ENCODE results near the gene FBXW11.
A peak's percentile ranks its signal among the peaks of the same experiment; 100 is the strongest.

Gene FBXW11

DNA sequence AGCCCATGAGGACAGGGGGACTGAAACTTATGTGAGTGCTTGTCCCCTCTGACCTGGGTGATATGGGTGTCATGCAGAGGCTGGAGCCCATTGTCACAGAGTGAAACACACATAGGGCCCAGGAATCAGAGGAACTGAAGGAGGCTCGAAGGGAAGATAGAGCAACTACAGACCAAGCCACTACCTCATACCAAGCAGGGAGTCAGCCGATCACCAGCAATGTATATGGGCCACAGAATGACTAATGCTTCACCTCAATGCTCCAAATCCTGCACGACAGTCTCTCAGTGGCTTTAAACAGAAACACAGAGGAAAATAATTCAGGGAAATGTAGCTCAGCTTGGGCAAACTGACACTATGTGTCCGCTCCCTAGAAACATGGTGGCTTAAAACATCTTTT, 8.9 kb upstream of the FBXW11 start:
- Histone ChIP-seq H3K27ac (ENCODE audit: low read length) (no peak overlapping the region), H4K20me1 (ENCODE audit: insufficient read depth, low read length) (no peaks in the 10 kb centered on the region), H3K36me3 (replicated peaks; ENCODE audit: low read depth, low read length) (no peaks in the 10 kb centered on the region), H3K9ac (ENCODE audit: low read length) (no peak overlapping the region), H3K79me2 (ENCODE audit: low read length) (no peaks in the 10 kb centered on the region), H3K27me3 (ENCODE audit: low read depth, low read length) (no peaks in the 10 kb centered on the region), H3K9me3 (ENCODE audit: insufficient read depth, low read length) (no peaks in the 10 kb centered on the region), H3K4me1 (ENCODE audit: low read length) (no peaks in the 10 kb centered on the region), H3K4me2 (ENCODE audit: low read length) (no peak overlapping the region), H3K4me3 (ENCODE audit: low read length) (no peak overlapping the region), H2AFZ (ENCODE audit: low read depth, low read length) (no peak overlapping the region)
- TF ChIP-seq EZH2phosphoT487 (IDR thresholded peaks at IDR 0.05; ENCODE audit: low read depth) = no peak
- TF ChIP-seq, protein P1, sequence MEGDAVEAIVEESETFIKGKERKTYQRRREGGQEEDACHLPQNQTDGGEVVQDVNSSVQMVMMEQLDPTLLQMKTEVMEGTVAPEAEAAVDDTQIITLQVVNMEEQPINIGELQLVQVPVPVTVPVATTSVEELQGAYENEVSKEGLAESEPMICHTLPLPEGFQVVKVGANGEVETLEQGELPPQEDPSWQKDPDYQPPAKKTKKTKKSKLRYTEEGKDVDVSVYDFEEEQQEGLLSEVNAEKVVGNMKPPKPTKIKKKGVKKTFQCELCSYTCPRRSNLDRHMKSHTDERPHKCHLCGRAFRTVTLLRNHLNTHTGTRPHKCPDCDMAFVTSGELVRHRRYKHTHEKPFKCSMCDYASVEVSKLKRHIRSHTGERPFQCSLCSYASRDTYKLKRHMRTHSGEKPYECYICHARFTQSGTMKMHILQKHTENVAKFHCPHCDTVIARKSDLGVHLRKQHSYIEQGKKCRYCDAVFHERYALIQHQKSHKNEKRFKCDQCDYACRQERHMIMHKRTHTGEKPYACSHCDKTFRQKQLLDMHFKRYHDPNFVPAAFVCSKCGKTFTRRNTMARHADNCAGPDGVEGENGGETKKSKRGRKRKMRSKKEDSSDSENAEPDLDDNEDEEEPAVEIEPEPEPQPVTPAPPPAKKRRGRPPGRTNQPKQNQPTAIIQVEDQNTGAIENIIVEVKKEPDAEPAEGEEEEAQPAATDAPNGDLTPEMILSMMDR (IDR thresholded peaks at IDR 0.05; ENCODE audit: low read depth, low read length) = no peak

GRCh38 chr5:172010278-172010677, 3.8 kb upstream of the FBXW11 start:
- no peak for TF ChIP-seq EZH2phosphoT487 (IDR thresholded peaks at IDR 0.05; ENCODE audit: low read depth)
- TF ChIP-seq, protein P1 (IDR thresholded peaks at IDR 0.05; ENCODE audit: low read depth, low read length) = peak; percentile 36; the same call in 1 of the 2 replicates
- H2AFZ ChIP-seq (ENCODE audit: low read depth, low read length) = no peak overlapping the region
- no peaks in the 10 kb centered on the region for H3K27me3 ChIP-seq (ENCODE audit: low read depth, low read length)
- peaks cover 4% of the 10 kb centered on the region; the same call in 1 of the 2 replicates for H3K4me1 ChIP-seq (ENCODE audit: low read length)
- H3K4me3 ChIP-seq (ENCODE audit: low read length) = no peak overlapping the region
- no peak overlapping the region for H3K4me2 ChIP-seq (ENCODE audit: low read length)
- no peaks in the 10 kb centered on the region for H4K20me1 ChIP-seq (ENCODE audit: insufficient read depth, low read length)
- H3K9ac ChIP-seq (ENCODE audit: low read length) = no peak overlapping the region
- peaks cover 21% of the 10 kb centered on the region for H3K79me2 ChIP-seq (ENCODE audit: low read length)
- H3K9me3 ChIP-seq (ENCODE audit: insufficient read depth, low read length) = no peaks in the 10 kb centered on the region
- H3K36me3 ChIP-seq (replicated peaks; ENCODE audit: low read depth, low read length) = no peaks in the 10 kb centered on the region
- no peak overlapping the region for H3K27ac ChIP-seq (ENCODE audit: low read length)

DNA sequence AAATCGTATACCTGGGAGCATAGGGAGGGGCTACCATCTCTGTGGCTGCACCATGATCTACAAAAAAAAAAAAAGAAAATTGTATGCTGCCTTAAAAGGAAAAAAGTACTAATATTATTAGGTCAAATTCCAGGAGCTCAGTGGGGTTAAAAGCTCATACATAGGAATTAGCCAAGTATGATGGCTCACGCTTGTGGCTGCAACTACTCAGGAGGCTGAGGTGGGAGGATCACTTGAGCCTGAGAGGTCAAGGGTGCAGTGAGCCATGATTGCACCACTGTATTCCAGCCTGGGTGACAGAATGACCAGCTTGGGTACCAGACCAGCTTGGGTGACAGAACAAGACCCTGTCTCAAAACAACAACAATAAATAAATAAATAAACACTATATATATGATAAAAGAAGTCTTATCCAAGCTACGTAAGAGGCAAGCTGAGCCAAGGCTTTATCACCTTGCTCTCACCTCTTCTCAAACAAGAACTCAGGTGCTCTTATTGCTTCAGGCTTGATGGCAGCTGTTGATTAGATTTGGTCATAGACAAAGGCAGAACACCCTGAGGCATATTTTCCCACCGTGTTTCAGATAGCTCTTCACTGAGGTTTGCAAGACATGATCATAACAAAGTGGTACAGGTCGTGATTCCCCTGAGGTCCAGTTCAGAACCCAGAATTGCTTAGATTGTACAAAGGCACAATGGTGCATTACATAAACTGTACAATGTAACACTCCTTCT, 3.3 kb upstream of the FBXW11 start:
- Histone ChIP-seq H3K4me3 (ENCODE audit: low read length) (no peak overlapping the region), H4K20me1 (ENCODE audit: insufficient read depth, low read length) (peaks cover 3% of the 10 kb centered on the region; the same call in 1 of the 2 replicates), H3K4me1 (ENCODE audit: low read length) (peaks cover 7% of the 10 kb centered on the region), H3K9ac (ENCODE audit: low read length) (no peak overlapping the region), H3K4me2 (ENCODE audit: low read length) (no peak overlapping the region), H3K79me2 (ENCODE audit: low read length) (peaks cover 27% of the 10 kb centered on the region), H3K9me3 (ENCODE audit: insufficient read depth, low read length) (no peaks in the 10 kb centered on the region), H3K27me3 (ENCODE audit: low read depth, low read length) (no peaks in the 10 kb centered on the region), H3K36me3 (replicated peaks; ENCODE audit: low read depth, low read length) (no peaks in the 10 kb centered on the region), H3K27ac (ENCODE audit: low read length) (no peak overlapping the region), H2AFZ (ENCODE audit: low read depth, low read length) (no peak overlapping the region)
- no peak for TF ChIP-seq EZH2phosphoT487 (IDR thresholded peaks at IDR 0.05; ENCODE audit: low read depth)
- TF ChIP-seq, protein P1 (IDR thresholded peaks at IDR 0.05; ENCODE audit: low read depth, low read length) = no peak

DNA sequence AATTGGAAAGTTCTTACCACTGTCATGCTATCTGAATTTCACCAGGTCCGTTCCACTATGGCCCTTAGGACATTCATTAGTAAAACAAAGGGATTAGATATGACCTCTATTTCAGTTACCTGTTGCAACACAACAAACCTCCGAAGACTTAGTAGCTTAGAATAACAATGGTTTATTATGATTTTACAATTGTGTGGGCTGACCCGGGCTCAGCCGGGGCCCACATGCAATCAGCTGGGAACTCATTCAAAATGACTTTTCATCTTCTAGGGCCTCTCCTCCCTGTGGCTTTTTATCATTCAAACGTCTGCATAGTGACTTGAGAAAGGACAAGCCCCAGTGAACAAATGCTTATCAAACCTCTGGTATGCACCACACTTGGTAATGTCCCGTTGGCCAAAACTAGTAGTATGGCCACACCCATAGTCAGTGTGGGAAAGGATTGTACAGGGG, 2.3 kb upstream of the FBXW11 start:
- Histone ChIP-seq H3K79me2 (ENCODE audit: low read length) (peaks cover 37% of the 10 kb centered on the region), H3K4me3 (ENCODE audit: low read length) (no peak overlapping the region), H3K4me1 (ENCODE audit: low read length) (peaks cover 16% of the 10 kb centered on the region), H2AFZ (ENCODE audit: low read depth, low read length) (no peak overlapping the region), H3K9me3 (ENCODE audit: insufficient read depth, low read length) (no peaks in the 10 kb centered on the region), H3K4me2 (ENCODE audit: low read length) (no peak overlapping the region), H3K27me3 (ENCODE audit: low read depth, low read length) (no peaks in the 10 kb centered on the region), H4K20me1 (ENCODE audit: insufficient read depth, low read length) (peaks cover 13% of the 10 kb centered on the region), H3K27ac (ENCODE audit: low read length) (no peak overlapping the region), H3K9ac (ENCODE audit: low read length) (no peak overlapping the region), H3K36me3 (replicated peaks; ENCODE audit: low read depth, low read length) (no peaks in the 10 kb centered on the region)
- TF ChIP-seq EZH2phosphoT487 (IDR thresholded peaks at IDR 0.05; ENCODE audit: low read depth) = no peak
- TF ChIP-seq, protein P1 (IDR thresholded peaks at IDR 0.05; ENCODE audit: low read depth, low read length) = no peak

Data from OCI-LY3 (cell line).